ENCODE measurements around the gene FLRT1. TPM values are rescaled to one million over a fixed set of nuclear protein-coding genes. Genes with fewer than 3 reads are reported as not detected.

Gene FLRT1
- total RNA-seq, 1 experiment from 2014 or later = 0.39 TPM

DNA sequence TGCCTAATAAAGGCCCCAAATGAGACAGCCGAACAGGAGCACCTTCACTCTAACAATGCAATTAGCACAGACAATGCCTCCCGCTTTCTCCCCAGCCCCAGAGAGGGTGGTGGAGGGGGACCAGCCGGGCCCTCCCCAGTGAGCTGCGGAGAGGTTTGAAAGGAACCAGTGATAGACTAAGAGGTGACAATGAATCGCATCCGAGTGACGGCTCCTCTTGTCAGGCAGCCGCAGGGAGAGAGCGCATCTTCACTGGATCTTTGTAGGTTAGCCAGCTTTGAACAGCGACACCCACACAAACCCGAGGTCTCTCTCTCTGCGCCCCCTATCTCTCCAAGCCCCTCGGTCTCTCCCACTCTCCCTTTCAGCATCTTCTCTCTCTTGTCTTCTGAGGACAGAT is 28.0 kb downstream of the FLRT1 start:
- Mint-ChIP-seq H3K36me3 (ENCODE audit: insufficient read depth, unreplicated experiment) (peaks cover 6% of the 10 kb centered on the region), H3K27ac (ENCODE audit: unreplicated experiment) (no peak overlapping the region), H3K4me3 (ENCODE audit: unreplicated experiment) (no peak overlapping the region), H3K4me1 (ENCODE audit: low read depth, unreplicated experiment) (no peaks in the 10 kb centered on the region), H3K27me3 (ENCODE audit: insufficient read depth, unreplicated experiment) (no peaks in the 10 kb centered on the region), H3K9me3 (ENCODE audit: unreplicated experiment) (no peaks in the 10 kb centered on the region)
- H3K9me3 ChIP-seq = no peaks in the 10 kb centered on the region
- TF ChIP-seq, protein P1, sequence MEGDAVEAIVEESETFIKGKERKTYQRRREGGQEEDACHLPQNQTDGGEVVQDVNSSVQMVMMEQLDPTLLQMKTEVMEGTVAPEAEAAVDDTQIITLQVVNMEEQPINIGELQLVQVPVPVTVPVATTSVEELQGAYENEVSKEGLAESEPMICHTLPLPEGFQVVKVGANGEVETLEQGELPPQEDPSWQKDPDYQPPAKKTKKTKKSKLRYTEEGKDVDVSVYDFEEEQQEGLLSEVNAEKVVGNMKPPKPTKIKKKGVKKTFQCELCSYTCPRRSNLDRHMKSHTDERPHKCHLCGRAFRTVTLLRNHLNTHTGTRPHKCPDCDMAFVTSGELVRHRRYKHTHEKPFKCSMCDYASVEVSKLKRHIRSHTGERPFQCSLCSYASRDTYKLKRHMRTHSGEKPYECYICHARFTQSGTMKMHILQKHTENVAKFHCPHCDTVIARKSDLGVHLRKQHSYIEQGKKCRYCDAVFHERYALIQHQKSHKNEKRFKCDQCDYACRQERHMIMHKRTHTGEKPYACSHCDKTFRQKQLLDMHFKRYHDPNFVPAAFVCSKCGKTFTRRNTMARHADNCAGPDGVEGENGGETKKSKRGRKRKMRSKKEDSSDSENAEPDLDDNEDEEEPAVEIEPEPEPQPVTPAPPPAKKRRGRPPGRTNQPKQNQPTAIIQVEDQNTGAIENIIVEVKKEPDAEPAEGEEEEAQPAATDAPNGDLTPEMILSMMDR (IDR thresholded peaks at IDR 0.05; ENCODE audit: insufficient read depth in 1 of 2, low read depth in 1 of 2, low read length in 1 of 2, severe bottlenecking in 1 of 2, unreplicated experiment in 1 of 2) = no peak
- no peaks in the 10 kb centered on the region for H3K27me3 ChIP-seq (replicated peaks; ENCODE audit: control insufficient read depth, insufficient read depth, low read length)
- CTCF ChIA-PET = interaction anchor here (0.6 kb wide), 1 partner anchor 393 kb away, joined by 3 read pairs; no protein-coding TSS in a partner anchor
- H3K4me1 ChIP-seq = no peaks in the 10 kb centered on the region
- DNase-seq = no peak
- no peaks in the 10 kb centered on the region for H3K36me3 ChIP-seq (ENCODE audit: control insufficient read depth, insufficient read depth, low read length)
- no peak overlapping the region for H3K4me3 ChIP-seq (ENCODE audit: low read depth, low read length)
- intact Hi-C loops (cut with micrococcal nuclease; ENCODE audit: unreplicated experiment) = no loop called here
- POLR2A ChIA-PET = no interaction called here
- no TSS peak for BruUV-seq (replicated peaks)

DNA sequence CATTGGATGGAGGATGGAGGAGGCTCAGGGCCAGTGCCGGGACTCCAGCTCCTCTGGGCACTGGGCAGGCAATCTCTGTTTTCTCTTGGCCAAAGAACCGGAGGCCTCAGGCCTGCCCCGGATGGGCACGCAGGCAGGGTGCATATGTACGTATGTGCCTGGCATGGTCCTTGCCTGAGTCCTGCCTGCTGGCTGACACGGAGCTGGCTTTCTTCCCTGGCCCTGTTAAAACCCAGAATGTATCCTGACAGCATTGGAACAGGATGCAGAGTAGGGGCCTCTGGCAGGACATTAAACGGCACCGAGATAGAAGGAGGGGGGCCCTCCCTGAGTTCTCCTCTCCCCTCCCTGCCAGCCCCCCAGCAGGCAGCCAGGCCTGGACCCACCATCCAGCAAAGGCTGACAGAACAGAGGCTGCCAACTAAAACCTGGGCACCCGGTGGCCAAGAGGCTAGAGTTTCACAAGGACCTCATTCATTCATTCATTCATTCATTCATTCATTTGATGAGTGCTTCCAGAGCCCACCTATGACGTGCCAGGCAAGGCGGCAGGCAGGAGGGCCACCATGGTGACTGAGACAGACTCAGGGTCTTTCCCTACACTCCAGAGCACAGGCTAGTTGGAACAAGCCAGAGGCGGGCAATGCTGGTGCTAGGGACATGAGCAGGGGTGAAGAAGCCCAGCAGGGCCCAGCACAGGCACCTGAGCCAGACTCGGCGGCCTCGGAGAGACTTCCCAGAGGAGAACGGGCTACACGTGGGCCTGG is 28.8 kb downstream of the FLRT1 start:
- TF ChIP-seq, protein P1 (IDR thresholded peaks at IDR 0.05; ENCODE audit: insufficient read depth in 1 of 2, low read depth in 1 of 2, low read length in 1 of 2, severe bottlenecking in 1 of 2, unreplicated experiment in 1 of 2) = no peak
- H3K4me1 Mint-ChIP-seq (ENCODE audit: low read depth, unreplicated experiment) = no peaks in the 10 kb centered on the region
- ChIA-PET POLR2A (no interaction called here), CTCF (interaction anchor here (0.6 kb wide), 1 partner anchor 392 kb away, joined by 3 read pairs; no protein-coding TSS in a partner anchor)
- no peak overlapping the region for H3K4me3 ChIP-seq (ENCODE audit: low read depth, low read length)
- no peaks in the 10 kb centered on the region for H3K4me1 ChIP-seq
- no peaks in the 10 kb centered on the region for H3K36me3 ChIP-seq (ENCODE audit: control insufficient read depth, insufficient read depth, low read length)
- no peak overlapping the region for H3K4me3 Mint-ChIP-seq (ENCODE audit: unreplicated experiment)
- H3K36me3 Mint-ChIP-seq (ENCODE audit: insufficient read depth, unreplicated experiment) = peaks cover 6% of the 10 kb centered on the region
- H3K27me3 ChIP-seq (replicated peaks; ENCODE audit: control insufficient read depth, insufficient read depth, low read length) = no peaks in the 10 kb centered on the region
- H3K9me3 ChIP-seq = no peaks in the 10 kb centered on the region
- intact Hi-C loops (cut with micrococcal nuclease; ENCODE audit: unreplicated experiment) = no loop called here
- no peak for DNase-seq
- BruUV-seq (replicated peaks) = no TSS peak
- no peak overlapping the region for H3K27ac Mint-ChIP-seq (ENCODE audit: unreplicated experiment)
- H3K27me3 Mint-ChIP-seq (ENCODE audit: insufficient read depth, unreplicated experiment) = no peaks in the 10 kb centered on the region
- no peaks in the 10 kb centered on the region for H3K9me3 Mint-ChIP-seq (ENCODE audit: unreplicated experiment)

DNA sequence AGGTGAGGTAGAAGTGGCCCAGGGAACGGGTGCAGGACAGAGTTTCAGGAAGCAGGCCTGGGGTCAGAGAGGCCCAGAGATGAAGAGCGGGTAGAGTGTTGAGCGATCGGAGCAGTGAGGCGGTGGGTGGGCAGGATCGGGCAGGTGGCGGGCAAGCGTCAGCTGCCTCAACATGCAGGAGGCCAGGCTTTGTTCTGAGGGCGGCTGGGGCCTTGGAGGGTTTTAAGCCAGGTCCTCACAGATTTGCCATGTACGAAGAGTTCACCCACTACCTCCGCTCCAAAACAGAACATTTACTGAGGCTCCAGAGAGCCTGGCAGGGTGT is 29.4 kb downstream of the FLRT1 start:
- ChIA-PET POLR2A (no interaction called here), CTCF (no interaction called here)
- Histone ChIP-seq H3K4me3 (ENCODE audit: low read depth, low read length) (no peak overlapping the region), H3K9me3 (no peaks in the 10 kb centered on the region), H3K27me3 (replicated peaks; ENCODE audit: control insufficient read depth, insufficient read depth, low read length) (no peaks in the 10 kb centered on the region), H3K4me1 (no peaks in the 10 kb centered on the region), H3K36me3 (ENCODE audit: control insufficient read depth, insufficient read depth, low read length) (no peaks in the 10 kb centered on the region)
- no peaks in the 10 kb centered on the region for H3K4me1 Mint-ChIP-seq (ENCODE audit: low read depth, unreplicated experiment)
- H3K36me3 Mint-ChIP-seq (ENCODE audit: insufficient read depth, unreplicated experiment) = peaks cover 6% of the 10 kb centered on the region
- DNase-seq = no peak
- TF ChIP-seq, protein P1 (IDR thresholded peaks at IDR 0.05; ENCODE audit: insufficient read depth in 1 of 2, low read depth in 1 of 2, low read length in 1 of 2, severe bottlenecking in 1 of 2, unreplicated experiment in 1 of 2) = no peak
- no peak overlapping the region for H3K27ac Mint-ChIP-seq (ENCODE audit: unreplicated experiment)
- H3K4me3 Mint-ChIP-seq (ENCODE audit: unreplicated experiment) = no peak overlapping the region
- H3K27me3 Mint-ChIP-seq (ENCODE audit: insufficient read depth, unreplicated experiment) = no peaks in the 10 kb centered on the region
- intact Hi-C loops (cut with micrococcal nuclease; ENCODE audit: unreplicated experiment) = no loop called here
- H3K9me3 Mint-ChIP-seq (ENCODE audit: unreplicated experiment) = no peaks in the 10 kb centered on the region
- no TSS peak for BruUV-seq (replicated peaks)
